Peyer's patch (tissue), 4 donors: ENCODE measurements around the gene NOP14.

ENCODE experiments used
- CTCF ChIP-seq, 6 experiments: fragments of 450-650 bp in 4 of 6; fragments of 200-600 bp in 2 of 6; sonication (generic) in 1 of 6; IDR thresholded peaks; one replicate each; pipeline ENCODE4 v1.5.1; 2017 to 2019; ENCODE audit warnings: antibody characterized with exemption in 6 of 6, mild to moderate bottlenecking in 3 of 6, moderate library complexity in 1 of 6
- POLR2A ChIP-seq, 2 donors: fragments of 450-650 bp; IDR thresholded peaks; one replicate each; pipeline ENCODE4 v1.5.1; 2017; ENCODE audit warnings: antibody characterized with exemption in 2 of 2, mild to moderate bottlenecking in 2 of 2, moderate library complexity in 2 of 2

DNA sequence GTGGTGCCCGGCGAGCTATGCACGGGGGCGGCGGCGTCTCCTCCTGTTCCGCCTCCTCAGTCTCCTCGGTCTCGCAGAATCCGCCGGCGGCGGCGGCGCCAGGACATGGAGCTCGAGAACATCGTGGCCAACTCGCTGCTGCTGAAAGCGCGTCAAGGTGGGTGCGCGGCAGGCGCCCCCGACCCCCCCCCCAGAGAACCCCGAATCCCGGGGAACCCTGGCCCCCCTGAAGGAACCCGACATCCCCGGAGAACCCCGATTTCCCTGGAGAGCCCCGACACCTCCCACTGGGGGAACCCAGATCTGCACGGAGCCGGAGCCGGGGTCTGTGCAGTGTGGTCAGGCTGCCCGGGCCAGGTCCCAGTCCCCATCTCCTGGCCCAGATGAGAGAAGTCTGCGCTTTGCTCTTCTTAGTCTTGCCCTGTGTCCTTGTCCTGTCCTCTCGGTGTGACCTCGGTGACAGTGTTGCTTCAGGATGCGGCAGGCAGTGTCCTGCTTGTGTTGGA lies 813 bp upstream of the NOP14 start:
- TF ChIP-seq CTCF (IDR thresholded peaks at IDR 0.05), result no peak
- no peak for TF ChIP-seq POLR2A (IDR thresholded peaks at IDR 0.05)
